NCI-H1092 treated with DMSO at 0.1 percent for 48 hours (cell line): ENCODE measurements around the gene GDPD4.

Experiments used
- DNase-seq: peaks from one replicate; lab custom pipeline; 2025; lab: John Stamatoyannopoulos, UW

Gene GDPD4

GRCh38 chr11:77244277-77245027 lies 57.0 kb downstream of the GDPD4 start:
- DNase-seq = no peak

- DNase-seq = no peak
Measured at GRCh38 chr11:77236901-77237300, 64.6 kb downstream of the GDPD4 start.

- DNase-seq = no peak
Measured at GRCh38 chr11:77233011-77233410, 68.5 kb downstream of the GDPD4 start.

- no peak for DNase-seq
Measured at GRCh38 chr11:77232242-77232641, 69.2 kb downstream of the GDPD4 start.

- no peak for DNase-seq
Measured at GRCh38 chr11:77231800-77232199, 69.7 kb downstream of the GDPD4 start.

GRCh38 chr11:77230878-77231605 lies 70.4 kb downstream of the GDPD4 start:
- no peak for DNase-seq

- no peak for DNase-seq
Measured at GRCh38 chr11:77223797-77224196, 77.7 kb downstream of the GDPD4 start.

- DNase-seq = no peak
Measured at GRCh38 chr11:77217156-77217555, 84.3 kb downstream of the GDPD4 start.

- no peak for DNase-seq
Measured at GRCh38 chr11:77215106-77215505, 86.4 kb downstream of the GDPD4 start.

GRCh38 chr11:77214557-77214956 lies 86.9 kb downstream of the GDPD4 start:
- no peak for DNase-seq

- DNase-seq = no peak
Measured at GRCh38 chr11:77213589-77214428, 87.7 kb downstream of the GDPD4 start.

- DNase-seq = no peak
Measured at GRCh38 chr11:77213029-77213579, 88.4 kb downstream of the GDPD4 start.

- DNase-seq = no peak
Measured at GRCh38 chr11:77212314-77213007, 89.0 kb downstream of the GDPD4 start.

- no peak for DNase-seq
Measured at GRCh38 chr11:77211594-77212251, 89.8 kb downstream of the GDPD4 start.

GRCh38 chr11:77211040-77211451 lies 90.4 kb downstream of the GDPD4 start:
- DNase-seq = no peak

- DNase-seq = no peak
Measured at GRCh38 chr11:77209663-77210062, 91.8 kb downstream of the GDPD4 start.

GRCh38 chr11:77208535-77208934 lies 93.0 kb downstream of the GDPD4 start:
- no peak for DNase-seq

- no peak for DNase-seq
Measured at GRCh38 chr11:77207618-77208313, 93.7 kb downstream of the GDPD4 start.

- DNase-seq = no peak
Measured at GRCh38 chr11:77207019-77207485, 94.4 kb downstream of the GDPD4 start.

- DNase-seq = no peak
Measured at GRCh38 chr11:77206264-77207018, 95.0 kb downstream of the GDPD4 start.
